NCI-H146 treated with DMSO at 0.1 percent for 48 hours (cell line): ENCODE results near the gene FLYWCH1.
A peak's percentile ranks its signal among the peaks of the same experiment; 100 is the strongest.
"Not testable (repeated sequence)": the region's sequence is repeated elsewhere in the genome, so short reads cannot be mapped to it uniquely, and the experiment has no call there.

ENCODE experiments used
- DNase-seq: peaks from one replicate; lab custom pipeline; 2025; ENCODE audit not compliant: unreplicated experiment; lab: John Stamatoyannopoulos, UW

The FLYWCH1 gene

DNA sequence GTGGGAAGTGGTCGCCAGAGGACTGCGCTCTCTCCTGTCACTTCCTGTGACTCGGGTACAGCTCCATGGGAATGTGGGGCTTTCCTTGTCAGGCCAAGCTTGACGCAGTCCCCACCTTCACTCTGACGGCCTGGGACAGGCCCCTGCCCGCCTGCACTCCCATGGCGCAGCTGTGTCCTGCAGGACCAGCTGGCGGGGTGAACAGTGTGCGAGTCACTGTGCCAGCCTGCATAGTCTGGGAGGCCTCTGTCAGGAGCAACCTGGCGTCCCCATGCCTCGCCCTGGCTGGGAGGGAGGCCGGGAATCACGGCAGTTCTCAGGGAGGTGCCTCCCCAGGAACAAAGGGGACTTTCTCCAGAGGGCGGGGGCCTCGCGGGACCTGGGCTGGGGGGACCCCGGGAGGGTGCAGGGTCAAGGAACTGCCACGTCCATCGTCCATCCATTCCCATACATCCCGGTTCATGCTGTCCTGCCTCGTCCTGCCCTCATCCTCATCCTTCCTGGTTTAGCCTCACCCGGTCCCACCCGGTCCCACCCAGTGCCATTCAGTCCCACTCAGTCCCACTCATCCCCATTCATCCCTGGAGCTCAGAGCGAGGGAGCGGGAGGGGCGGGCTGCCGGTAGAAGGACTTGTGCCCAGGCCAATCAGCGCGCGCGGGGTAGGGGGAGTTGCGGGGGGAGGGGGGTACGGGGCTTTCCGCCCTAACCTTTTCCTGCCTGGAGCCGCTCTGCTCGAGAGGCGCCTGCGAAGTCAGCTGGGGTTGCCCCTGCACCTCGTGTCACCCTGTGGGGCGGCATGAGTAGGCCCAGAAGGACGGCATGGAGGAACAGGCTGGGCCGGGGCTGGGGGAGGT, 13.4 kb downstream of the FLYWCH1 start:
- no peak for DNase-seq

DNA sequence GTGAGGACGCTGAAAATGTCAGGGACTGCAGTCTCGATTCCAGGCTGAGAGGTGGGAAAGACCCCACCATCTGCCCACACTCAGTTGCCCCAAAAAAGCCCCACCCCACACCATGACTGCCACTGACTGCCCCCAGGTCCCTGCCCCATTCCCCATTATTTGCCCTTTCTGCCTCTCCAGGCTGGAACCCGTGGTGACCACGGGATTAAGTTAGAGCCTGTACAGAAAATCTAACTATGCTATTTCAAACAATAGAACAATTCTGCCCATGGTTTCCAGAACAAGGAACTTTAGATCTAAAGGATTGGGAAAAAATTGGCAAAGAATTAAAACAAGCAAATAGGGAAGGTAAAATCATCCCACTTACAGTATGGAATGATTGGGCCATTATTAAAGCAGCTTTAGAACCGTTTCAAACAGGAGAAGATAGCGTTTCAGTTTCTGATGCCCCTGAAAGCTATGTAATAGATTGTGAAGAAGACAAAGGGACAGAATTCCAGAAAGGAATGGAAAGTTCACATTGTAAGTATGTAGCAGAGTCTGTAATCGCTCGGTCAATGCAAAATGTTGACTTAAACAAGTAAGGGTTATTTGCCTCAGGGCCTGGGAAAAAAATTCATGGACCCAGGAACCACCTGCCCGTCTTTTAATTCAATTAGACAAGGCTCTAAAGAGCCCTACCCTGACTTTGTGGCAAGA, 14.4 kb downstream of the FLYWCH1 start:
- peak; percentile 66 for DNase-seq

DNA sequence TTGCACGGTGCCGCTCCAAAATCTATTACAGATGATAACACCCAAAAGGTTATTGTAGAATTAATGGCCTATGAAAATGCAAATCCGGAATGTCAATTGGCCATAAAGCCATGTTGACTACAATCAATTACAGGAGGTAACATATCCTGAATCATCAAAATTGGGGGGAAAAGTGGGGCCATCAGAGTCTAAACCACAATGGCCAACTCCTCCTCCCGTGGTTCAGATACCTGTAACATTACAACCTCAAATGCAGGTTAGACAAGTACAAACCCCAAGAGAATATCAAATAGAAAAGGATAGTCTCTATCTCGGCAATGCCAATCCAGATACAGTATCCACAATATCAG, 14.9 kb downstream of the FLYWCH1 start:
- DNase-seq, result no peak

DNA sequence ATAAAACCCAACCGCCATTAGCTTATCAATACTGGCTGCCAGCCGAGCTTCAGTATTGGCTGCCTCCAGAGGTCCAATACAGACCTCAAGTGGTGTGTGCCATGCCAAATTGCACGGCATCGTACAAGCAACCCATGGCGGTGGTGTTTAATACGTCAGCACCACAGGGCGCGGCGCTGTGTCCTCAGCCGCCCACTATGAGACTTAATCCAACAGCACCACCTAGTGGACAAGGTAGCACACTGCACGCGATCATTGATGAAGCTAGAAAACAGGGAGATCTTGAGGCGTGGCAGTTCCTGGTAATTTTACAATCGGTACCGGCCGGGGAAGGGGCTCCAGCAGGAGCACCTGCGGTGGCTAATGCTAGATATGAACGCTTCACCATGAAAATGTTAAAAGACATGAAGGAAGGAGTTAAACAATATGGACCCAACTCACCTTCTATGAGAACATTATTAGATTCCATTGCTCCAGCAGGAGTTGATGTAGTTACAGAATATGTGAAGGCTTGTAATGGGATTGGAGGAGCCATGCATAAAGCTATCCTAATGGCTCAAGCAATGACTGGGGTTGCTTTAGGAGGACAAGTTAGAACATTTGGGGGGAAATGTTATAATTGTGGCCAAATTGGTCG, 15.4 kb downstream of the FLYWCH1 start:
- DNase-seq, result peak; percentile 91

DNA sequence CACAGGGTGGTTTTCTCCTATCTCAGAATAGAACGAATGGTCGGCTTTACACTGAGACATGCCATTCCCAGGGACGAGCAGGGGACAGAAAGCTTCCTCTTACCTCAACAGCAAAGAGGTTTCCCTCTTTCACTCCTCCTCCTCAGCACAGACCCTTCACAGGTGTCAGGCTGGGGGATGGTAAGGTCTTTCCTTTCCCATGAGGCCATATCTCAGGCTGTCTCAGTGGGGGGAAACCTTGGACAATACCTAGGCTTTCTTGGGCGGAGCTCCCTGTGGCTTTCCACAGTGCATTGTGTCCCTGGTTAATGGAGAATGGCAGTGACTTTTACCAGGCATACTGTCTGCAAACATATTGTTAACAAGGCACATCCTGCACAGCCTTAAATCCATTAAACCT, 16.4 kb downstream of the FLYWCH1 start:
- DNase-seq, result not testable (repeated sequence)

DNA sequence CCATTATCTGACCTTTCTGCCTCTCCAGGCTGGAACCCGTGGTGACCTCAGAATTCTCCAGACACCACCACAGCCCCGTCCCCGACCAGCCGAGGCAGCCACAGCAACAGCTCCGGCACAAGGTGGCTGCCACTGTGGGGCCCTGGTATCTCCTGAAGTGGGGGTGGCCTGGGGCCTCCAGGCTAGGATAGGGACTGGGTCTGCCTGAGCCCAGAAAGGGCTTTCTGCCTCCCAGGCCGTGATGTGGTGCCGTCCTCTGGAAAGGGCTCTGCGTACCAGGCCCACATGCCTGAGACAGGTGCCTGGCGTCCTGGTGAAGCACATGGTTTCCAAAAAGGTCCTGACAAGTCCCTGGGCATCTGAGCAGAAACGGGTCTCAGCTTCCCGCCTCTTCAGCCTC, 17.1 kb downstream of the FLYWCH1 start:
- no peak for DNase-seq

DNA sequence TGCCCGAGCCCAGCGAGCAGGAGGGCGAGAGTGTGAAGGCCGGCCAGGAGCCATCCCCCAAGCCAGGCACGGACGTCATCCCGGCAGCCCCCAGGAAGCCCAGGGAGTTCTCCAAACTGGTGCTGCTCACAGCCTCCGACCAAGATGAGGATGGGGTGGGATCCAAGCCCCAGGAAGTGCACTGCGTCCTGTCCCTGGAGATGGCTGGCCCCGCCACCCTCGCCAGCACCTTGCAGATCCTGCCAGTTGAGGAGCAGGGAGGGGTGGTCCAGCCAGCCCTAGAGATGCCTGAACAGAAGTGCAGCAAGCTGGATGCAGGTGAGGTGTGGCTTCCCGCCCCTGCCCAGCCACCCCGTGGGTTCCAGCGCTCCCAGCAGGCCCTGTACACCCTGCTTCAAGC, 18.0 kb downstream of the FLYWCH1 start:
- DNase-seq, result no peak

DNA sequence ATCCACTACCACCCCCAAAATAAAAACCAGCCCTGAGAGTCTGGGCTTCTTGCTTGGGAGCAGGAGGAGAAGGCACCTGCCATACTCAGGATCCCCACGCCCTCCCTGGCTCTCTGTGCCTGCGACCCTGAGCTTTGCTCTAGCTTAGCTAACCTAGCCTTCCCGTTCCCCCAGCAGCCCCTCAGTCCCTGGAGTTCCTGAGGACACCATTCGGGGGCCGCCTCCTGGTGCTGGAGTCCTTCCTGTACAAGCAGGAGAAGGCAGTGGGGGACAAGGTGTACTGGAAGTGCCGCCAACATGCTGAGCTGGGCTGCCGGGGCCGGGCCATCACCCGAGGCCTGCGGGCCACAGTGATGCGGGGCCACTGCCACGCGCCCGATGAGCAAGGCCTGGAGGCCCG, 18.5 kb downstream of the FLYWCH1 start:
- no peak for DNase-seq

DNA sequence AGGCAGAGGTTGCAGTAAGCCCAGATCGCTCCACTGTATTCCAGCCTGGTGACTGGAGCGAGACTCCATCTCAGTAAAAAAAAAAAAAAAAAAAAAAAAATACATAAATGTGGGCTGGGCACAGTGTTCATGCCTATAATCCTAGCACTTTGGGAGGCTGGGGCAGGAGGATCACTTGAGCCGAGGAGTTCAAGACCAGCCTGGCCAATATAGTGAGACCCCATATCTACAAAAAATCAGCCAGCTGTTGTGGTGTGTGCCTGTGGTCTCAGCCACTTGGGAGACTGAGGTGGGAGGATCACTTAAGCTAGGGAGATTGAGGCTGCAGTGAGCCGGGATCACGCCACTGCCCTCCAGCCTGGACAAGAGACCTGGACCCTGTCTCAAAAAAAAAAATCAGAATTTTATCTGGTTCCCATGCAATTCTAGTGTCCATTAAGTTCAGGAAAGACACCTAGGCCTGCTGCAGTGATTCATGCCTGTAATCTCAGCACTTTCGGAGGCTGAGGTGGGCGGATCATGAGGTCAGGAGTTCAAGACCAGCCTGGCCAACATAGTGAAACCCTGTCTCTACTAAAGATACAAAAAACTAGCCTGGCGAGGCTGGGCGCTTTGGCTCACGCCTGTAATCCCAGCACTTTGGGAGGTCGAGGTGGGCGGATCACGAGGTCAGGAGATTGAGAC, 19.6 kb downstream of the FLYWCH1 start:
- not testable (repeated sequence) for DNase-seq

DNA sequence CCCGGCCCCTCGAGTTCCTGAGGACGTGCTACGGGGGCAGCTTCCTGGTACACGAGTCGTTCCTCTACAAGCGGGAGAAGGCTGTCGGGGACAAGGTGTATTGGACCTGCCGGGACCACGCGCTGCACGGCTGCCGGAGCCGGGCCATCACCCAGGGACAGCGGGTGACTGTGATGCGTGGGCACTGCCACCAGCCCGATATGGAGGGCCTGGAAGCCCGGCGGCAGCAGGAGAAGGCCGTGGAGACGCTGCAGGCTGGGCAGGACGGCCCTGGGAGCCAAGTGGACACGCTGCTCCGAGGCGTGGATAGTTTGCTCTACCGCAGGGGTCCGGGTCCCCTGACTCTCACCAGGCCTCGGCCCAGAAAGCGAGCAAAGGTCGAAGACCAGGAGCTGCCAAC, 21.4 kb downstream of the FLYWCH1 start:
- no peak for DNase-seq

DNA sequence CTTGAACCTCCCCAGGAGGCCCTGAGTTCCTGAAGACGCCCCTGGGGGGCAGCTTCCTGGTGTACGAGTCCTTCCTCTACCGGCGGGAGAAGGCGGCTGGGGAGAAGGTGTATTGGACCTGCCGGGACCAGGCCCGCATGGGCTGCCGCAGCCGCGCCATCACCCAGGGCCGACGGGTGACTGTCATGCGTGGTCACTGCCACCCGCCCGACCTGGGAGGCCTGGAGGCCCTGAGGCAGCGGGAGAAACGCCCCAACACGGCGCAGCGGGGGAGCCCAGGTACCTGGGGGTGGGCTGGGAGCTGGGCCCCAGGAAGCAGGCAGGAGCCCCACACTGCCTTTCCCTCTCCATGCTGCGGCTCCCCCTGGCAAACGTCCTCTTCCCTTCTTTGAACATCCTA, 22.0 kb downstream of the FLYWCH1 start:
- DNase-seq, result no peak

DNA sequence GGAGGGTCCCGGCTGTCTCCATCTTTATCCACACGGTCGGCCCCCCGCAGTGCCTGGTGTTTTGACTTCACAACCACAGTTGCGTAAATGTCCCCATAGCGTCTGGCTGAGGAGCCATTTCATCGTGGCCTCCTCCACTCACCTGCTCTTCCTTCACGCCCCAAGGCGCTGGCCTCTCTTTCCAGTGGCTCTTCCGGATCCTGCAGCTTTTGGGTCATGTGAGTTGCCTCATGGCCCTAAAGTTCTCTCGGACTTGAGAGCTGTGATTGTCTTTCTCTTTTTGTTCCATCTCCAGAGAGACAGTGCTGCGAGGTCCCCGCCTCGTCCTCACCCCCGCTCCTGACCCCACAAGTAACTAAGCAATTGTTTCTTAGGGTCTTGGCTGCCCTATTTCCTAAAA, 22.7 kb downstream of the FLYWCH1 start:
- DNase-seq, result no peak

DNA sequence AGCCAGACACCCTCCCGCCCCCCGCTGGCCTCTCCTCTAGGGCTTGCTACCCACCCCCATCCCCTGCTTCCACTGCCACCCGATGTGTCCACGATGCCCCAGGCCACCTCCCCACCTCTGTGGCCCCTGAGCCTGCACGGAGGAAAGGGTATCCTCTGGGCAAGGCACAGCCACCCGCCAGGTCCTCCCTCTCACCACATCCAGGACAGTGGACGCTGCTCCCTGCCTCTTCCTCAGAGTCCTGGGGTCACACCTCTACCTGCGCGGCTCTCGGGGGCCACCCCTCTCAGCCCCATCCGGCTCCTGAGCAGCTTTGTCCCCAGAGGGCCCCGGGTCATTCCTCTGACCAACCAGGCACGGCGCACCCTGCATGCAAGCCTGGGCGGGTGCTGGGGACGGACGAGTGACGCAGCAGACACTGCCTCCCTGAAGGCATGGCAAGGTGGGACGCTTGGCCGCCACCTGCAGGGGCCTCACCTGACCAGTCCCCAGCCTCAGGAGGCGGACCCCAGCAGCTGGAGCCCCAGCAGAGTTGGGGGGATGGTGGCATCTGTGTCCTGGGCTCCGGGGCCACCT, 24.8 kb downstream of the FLYWCH1 start:
- DNase-seq, result no peak

DNA sequence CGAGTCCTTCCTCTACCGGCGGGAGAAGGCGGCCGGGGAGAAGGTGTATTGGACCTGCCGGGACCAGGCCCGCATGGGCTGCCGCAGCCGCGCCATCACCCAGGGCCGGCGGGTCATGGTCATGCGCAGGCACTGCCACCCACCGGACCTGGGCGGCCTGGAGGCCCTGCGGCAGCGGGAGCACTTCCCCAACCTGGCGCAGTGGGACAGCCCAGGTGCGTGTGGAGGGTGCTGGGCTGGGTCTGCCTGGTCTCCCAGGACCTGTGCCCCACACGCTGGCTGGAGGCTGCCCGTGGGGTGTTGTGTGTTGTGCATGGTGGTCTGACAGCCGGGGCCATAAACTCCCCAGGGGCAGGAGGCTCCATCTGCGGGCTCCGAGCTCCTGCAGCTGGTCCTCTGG, 25.4 kb downstream of the FLYWCH1 start:
- no peak for DNase-seq

DNA sequence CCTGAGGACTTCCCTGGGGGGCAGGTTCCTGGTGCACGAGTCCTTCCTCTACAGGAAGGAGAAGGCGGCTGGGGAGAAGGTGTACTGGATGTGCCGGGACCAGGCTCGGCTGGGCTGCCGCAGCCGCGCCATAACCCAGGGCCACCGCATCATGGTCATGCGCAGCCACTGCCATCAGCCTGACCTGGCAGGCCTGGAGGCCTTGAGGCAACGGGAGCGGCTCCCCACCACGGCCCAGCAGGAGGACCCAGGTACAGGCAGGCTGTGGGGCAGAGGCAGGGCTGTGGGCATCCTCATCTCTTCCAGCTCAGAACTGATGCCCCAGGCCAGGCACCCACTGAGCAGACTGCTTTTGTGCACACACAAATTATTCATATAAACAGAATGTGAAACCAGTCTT, 26.5 kb downstream of the FLYWCH1 start:
- no peak for DNase-seq

DNA sequence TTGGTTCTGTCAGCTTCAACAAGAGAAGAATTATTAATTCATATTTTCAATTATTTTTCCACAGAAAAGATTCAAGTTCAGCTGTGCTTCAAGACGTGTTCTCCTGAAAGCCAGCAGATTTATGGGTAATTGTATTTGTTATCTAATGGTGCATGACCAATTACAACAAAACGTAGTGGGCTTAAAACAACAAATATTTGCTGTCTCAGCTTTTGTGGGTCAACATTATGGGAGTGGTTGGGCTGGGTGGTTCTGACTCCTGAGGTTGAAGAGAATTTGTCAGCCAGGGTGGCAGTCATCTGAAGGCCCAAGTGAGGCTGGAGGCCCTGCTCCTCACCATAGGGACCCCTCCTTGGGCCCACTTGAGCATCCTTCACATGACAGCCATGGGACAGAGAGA, 28.2 kb downstream of the FLYWCH1 start:
- DNase-seq, result no peak

DNA sequence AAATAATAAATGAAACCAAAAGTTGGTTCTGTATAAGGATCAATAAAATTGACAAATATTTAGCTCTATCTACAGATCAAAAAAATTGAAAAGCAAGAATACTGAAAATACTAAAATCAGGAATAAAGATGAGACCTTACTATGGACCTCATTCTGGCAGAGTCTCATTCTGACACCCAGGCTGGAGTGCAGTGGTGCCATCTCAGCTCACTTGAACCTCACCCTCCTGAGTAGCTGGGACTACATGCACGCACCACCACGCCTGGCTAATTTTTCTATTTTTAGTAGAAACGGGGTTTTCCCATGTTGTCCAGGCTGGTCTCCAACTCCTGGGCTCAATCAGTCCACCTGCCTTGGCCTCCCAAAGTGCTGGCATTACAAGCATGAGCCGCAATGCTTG, 30.3 kb downstream of the FLYWCH1 start:
- no peak for DNase-seq

DNA sequence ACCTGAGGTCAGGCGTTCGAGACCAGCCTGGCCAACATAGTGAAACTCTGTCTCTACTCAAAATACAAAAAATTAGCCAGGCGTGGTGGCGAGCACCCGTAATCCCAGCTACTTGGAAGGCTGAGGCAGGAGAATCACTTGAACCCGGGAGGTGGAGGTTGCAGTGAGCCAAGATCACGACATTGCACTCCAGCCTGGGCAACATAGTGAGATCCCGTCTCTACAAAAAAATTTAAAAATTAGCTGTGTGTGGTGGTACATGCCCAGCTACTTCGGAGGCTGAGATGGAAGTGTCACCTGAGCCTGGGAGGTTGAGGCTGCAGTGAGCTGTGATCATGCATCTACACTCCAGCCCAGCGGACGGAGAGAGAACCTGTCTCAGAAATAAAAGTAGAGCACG, 32.0 kb downstream of the FLYWCH1 start:
- not testable (repeated sequence) for DNase-seq

DNA sequence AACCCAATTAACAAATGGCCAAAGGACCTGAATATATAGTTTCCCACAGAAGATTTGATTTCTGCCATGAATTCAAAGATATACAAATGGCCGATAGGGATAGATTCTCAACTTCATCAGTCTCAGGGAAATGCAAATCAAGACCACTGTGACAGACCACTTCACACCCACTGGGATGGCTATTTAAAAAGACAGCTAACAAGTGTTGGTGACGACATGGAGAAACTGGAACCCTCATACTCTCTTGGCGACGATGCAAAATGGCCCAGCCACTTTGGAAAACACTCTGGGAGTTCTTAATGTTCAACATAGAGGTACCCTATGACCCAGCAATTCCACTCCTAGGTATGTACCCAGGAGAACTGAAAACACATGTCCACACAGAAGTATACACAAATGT, 34.9 kb downstream of the FLYWCH1 start:
- DNase-seq, result no peak

DNA sequence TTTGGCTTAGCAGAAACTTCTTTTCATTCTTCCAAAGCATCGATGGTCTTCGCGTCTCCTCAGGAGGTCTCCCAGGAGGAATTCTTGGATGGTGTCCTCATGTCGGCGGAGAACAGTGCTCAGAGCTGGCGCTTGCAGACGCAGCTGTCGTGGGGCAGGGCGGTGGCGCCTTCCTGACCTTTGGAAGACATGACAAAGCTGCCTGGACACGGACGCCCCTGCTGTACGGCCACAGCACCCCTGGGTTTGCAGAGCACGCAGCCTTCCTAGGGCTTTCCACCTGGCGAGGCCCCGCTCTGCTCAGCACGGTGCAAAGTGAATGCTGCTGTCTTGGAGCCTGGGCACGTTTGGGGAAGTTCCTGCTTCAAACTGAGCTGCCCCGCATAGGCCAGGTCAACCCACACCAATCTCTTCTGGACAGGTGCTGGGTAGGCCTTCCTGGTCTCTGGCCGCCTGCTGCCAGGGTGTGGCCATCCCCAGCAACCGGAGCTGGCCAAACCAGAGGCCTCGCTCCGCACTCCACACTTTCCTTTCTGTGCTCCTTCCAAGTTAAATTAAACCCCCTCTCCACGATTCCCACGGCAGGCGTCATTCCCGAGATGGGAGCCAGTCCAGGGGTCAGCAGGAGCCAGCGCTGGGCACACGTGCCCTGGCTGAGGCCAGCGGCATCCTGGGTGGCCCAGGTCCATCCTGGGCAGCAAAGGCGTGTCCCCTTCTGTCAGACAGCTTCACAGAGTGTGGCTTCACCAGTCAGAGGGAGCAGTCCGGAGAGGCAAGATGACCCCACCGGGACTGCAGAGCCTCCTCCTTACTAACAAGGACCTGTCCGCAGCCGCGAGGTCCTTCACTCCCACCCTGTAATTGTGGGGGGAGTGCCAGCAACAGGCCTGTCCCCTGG, 37.3 kb downstream of the FLYWCH1 start:
- no peak for DNase-seq
